NOMO-1 treated with DMSO at 0.1 percent for 48 hours (cell line): ENCODE results near the gene ZNF628.

Source experiments
- DNase-seq: peaks from one replicate; lab custom pipeline; 2025; ENCODE audit not compliant: unreplicated experiment; lab: John Stamatoyannopoulos, UW

The ZNF628 gene

GRCh38 chr19:55527197-55528029 is 51.0 kb downstream of the ZNF628 start:
- no peak for DNase-seq

- no peak for DNase-seq
These were observed 51.8 kb downstream of the ZNF628 start for GRCh38 chr19:55528030-55528803.

GRCh38 chr19:55529636-55530234 is 53.3 kb downstream of the ZNF628 start:
- no peak for DNase-seq

GRCh38 chr19:55530996-55531395 is 54.6 kb downstream of the ZNF628 start:
- no peak for DNase-seq
